HG03378 (cell line): ENCODE data around the gene BABAM1.
A peak's percentile ranks its signal among the peaks of the same experiment; 100 is the strongest.

ENCODE experiments used
- ATAC-seq: cut with Tn5 transposase; IDR thresholded peaks from one replicate; pipeline ENCODE4 v1.9.1; 2021; ENCODE audit warnings: mild to moderate bottlenecking, moderate library complexity; ENCODE audit not compliant: unreplicated experiment

The BABAM1 gene

DNA sequence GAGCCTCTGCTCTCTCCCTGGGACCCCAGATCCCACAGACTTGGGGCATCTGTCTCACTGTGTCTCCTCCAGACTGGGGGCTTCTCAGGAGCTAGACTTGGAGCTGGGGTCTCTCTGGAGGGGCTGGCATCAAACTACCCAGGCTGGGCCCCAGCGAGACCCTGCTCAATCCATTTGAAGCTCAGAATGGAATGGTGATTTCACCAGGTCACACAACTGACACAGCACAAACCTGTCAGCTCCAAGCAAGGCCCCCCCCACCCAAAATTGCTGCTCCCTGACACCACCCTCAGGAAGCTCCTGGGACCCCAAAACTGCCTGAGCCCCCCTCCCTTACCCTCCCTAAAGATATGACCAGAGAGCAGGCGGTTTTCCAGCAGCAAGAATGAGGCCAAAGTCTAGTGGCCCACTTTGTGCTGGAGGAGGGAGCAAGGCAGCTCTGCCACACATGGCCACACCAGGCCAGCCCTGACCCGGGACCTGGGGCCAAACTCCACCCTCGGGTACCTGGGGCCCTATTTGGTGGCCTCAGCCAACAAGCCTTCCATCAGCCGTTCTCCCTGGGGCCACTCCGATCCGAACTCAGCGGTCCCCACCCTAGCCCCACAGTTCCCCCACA, 23.9 kb upstream of the BABAM1 start:
- ATAC-seq, result no peak

DNA sequence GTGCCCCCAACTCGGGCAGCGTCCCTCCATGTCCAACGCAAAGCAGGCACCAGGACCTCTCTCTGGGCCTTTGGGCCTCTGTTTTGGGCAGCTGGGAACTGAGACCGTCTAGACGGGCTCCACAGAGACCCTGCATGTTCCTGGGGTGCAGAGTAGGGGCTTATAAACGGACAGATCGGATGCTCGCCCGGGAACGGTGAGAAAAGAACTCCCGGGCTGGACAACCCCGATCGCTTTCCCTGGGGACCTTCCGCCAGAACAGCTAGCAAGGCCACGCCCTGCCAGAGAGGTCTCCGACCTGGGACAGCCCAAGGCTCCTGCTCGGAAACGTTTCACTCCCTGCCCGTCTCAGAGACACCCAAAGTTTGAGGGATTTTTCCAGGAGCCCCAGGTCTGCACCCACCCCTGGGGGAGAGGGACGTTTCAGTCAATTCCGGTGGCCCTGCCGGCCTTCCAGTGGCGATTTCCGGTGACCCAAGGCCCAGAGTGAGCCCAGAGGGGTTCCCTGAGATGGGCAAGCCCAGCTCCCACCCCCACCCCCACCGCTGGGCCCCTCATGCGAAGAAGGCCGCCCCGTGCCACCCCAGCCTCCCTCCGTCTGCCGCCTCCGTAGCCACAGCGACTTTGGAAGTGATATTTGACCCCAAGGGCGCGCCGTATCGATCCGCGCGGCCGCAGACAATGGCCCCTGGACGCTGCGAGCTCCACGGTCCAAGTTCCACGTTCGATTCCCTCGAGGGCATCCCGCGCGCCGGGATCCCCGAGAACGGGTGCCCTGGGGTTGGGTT, 23.2 kb upstream of the BABAM1 start:
- no peak for ATAC-seq

DNA sequence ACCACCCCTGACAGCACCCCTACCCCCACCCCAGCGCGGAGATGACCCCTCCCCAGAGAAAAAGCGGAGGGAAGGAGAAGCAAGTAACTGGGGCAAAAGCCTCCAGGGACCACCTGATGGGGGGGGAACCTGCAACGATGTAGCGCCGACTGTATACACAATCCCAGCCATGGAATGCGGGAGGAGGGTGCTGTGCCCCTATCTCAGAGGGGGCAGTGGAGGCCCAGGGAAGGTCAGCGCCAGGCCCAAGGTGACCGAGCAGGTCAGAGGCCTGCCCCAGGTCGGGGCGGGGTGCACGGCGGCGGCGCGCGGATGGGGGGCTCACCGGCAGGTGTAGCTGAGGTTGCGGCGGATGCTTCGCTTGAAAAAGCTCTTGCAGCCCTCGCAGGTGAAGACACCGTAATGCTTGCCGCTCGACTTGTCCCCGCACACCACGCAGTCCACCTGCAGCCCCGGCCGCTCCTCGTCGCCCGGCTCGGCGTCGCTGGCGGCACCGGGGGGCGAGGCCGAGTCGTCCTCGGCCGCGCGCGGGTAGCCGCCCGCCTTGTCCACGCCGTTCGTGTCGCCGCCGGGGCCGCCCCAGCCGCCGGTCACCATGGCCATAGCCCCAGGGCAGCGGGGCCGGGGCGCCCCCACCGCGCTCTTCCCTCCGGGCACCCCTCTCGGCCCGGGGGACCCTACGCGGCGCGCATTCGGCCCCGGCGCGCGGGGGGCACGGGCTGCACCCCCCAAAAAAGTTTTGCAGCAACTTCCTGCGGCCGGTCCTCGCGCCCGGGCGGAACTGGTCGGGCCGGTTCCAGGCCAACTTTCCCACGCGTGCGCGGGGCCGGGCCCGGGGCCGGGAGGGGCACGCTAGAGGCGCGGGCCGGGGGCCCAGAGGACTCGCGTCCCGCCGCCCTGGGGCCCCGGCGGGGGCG, 22.4 kb upstream of the BABAM1 start:
- no peak for ATAC-seq

DNA sequence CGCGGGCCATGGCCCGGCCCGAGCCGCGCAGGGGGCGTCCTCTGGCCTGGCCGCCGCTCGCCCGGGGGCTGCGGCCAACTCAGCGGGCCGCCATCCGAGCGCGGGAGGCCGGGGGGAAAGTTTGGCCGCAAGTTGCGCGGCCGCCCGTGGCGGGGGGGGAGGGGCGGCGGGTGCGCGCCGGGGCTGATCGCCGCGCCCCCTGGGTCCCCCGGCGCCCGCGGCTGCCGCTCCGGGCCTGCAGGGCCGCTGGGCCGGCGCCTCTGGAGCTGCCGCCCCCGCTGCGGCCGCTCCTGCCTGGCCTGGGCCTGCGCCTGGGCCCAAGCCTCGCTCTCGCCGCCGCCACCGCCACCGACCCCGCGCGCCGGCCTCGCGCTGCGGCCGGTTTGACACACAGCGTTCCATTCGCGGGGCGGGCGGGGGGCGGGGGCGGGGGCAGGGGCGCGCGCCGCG, 21.7 kb upstream of the BABAM1 start, which contains the start of gene NR2F6:
Gene NR2F6, minus strand, starts transcription at position 385 of the 450 bp plus-strand sequence. CDS start 699 bp downstream, outside the sequence.
- ATAC-seq, result no peak

DNA sequence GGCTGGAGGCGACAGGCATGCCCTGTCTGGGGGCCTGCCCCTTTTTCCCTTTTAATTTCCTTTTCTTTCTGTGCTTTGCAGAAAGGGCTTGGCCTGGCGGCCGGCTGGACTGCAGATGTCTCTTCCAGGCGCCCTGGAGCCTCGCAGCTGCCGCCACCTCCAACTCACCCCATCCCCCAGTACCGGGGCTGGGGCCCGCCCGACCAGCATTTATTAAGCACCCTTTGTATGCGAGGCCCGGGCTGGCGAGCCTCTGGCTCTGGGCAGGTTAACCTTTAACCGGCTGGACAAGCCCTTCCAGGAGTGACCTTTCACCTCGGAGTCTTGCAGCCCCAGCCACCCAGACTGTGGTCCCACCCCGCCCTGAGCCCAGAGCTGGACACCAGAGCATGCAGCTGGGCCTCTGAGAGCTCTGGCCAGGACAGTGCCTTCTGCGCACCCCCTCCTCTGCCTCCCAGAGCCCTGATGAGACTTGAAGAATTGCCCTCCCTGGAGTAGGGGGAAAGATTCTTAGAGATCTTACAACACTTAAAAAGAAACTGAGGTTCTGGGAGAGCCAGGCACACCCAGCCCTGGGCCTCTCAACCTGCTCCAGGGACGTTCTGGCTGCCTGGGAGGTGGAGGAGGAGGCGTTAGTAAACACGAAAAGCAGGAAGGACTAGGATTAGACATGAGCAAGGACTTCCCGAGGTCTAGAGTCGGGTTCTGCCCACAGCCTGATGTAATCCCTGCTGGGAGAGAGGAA, 20.4 kb upstream of the BABAM1 start:
- no peak for ATAC-seq

DNA sequence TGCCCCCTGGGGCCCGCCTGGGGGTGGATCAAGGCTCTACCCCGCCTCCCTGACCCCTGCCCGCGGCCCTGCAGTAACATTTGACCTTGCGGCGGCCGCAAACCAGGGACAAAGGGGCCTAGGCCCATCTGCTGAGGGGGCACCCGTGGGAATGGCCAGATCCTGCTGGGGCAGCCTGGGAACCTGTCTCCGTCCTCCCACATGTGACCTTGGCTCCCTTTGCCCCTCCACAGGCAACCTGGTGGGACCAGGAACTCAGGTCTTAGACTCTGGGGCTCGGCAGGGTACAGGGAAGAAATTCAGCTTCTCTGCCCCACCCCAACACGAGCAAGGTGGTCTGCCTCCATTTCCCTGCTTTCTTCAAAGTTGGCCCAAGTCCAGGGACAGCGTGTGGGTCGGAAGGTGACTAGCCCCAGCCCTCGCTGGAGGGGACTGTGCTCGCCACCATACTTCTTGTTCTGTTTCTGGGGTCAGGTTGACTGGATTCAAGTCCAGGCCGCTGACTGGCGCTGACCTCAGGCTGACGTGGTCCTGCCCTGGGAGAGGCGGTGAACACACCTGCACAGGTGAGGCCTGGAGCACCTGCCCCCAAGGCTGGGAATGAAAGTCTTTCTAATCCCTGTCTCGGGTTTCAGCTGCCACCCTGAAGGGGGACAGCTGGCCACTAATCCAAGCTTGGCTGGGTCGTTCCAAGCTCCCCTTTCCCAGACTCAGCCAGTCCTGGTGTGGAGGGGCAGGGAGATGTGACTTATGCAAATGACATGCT, 19.0 kb upstream of the BABAM1 start:
- no peak for ATAC-seq

DNA sequence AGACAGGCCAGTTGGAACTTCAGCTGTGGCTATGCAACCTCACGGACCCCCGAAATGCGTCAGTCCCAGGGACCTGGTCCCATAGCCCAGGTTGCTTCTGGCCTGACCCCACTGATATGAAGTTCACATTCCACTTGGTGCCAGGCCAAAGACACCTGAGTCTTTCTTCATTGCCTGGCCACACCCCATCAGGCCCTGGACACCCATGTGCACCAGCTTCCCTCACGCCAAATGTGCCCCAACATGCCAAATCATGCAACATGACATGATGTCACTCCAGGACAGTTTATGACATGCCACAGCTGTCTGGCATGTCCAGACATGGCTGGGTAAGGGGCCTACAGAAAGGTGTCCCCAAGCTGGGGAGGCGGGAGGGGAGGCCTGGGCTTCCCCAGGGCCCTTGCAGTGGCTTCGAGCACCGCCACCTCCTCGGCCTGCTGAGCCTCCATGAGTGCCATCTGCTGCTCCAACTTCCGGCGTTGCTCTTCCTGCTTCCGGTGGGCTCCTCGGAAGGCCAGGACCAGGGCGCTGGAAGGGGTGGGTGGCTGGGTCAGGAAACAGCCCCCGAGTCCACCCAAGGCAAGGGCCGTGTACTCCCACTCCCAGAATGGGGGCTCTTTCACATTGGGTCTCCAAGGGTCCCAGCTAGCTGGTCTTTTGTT, 17.2 kb upstream of the BABAM1 start:
- ATAC-seq, result no peak

DNA sequence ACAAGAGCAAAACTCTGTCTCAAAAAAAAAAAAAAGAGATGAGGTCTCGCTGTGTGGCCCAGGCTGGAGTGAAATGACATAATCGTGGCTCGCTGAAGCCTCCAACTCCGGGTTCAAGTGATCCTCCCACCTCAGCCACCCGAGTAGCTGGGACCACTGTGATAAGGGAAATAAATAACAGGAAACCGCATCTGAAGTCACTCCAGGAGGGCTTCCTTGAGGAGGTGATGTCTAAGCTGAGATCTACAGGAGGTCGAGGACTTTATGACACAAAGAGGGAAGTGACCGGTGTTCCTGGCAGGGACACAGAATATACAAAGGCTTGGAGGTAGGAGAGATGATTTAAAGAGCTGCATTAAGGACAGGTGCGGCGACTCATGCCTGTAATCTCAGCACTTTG, 12.6 kb upstream of the BABAM1 start:
- no peak for ATAC-seq

DNA sequence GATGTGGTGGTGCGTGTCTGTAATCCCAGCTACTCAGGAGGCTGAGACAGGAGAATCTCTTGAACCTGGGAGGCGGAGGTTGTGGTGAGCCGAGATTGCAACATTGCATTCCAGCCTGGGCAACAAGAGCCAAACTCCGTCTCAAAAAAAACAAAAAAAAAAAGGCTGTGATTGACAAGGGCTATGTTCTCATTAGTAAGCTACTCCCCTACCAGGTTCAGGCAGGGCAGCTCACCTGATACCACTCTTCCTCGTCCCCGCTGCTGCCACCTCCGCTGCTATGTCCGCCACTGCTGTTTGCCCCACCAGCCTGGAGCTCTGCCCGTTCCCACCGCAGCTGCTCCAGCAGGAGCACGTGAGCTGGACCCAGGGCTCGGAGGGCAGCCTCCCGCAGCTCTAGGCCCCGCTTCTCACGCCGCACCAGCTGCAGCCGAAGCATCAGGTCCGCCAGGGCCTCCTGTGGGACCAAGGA, 12.1 kb upstream of the BABAM1 start:
- ATAC-seq, result no peak

DNA sequence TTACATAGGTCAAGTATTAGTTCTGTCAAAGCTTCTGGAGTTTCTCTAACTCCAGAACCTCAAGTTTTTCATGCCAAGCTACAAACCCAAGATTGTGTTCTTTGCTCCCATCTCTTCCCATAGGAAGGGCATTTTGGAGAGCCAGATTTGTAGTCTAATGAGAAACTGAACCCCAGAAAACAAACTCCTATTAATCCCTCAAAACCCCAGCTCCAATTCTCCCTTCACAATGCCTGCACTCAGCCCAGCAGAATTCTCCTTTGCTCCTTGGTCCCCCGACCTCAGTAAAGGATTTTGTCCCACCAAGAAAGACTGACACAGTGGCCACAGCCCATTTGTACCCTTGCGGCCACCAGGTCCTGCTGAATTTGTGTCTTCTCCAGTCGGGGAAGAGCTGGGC, 11.1 kb upstream of the BABAM1 start:
- ATAC-seq, result no peak

DNA sequence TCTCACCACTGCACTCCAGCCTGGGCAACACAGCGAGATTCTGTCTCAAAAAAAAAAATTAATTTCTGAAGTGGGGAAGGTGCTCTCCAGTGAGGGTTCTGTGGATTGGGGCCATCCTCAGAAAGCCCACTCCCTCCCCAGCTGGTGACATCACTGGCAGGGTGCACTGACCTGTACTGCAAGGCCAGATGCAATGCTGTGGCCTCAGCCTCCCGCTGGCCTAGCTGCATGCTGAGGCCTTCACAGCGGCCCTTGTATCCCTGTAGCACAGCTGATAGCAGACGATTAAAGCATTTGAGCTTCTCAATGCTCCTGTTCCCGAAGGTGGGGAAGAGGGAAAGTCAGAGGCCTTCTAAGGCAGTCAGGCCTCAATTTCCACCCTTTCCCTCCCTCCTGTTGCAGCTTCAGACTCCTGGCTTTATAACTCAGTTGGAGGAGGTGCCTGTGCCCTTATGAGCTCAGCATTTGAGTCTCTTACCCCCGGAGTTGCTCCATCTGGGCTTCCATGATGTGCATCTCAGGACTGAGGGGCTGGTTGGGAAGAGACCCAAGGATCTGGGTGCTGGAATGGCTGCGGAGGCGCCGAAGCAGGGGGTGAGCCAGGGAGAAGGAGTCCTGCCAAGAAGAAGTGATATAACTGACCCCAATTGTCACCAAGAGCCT, 8.0 kb upstream of the BABAM1 start:
- ATAC-seq, result no peak

DNA sequence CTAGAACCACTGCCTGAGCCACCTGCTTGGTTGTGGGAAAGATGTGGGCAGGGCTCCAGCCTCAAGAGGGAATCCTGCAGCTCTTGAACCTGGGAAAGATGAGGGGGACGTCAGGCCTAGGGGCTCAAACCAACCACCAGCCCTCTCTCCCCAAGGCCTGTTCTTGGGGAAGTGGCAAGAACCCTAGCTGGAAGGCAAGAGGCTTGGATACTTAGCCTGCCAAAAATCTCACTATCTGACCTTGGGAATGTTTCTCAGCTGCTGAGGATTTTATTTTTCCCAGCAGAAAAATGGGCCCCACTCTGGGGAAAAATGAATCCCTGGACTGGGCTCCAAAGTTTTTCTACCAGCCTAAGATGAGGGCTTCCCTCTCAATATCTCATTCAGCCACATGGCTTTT, 7.3 kb upstream of the BABAM1 start:
- ATAC-seq, result no peak

DNA sequence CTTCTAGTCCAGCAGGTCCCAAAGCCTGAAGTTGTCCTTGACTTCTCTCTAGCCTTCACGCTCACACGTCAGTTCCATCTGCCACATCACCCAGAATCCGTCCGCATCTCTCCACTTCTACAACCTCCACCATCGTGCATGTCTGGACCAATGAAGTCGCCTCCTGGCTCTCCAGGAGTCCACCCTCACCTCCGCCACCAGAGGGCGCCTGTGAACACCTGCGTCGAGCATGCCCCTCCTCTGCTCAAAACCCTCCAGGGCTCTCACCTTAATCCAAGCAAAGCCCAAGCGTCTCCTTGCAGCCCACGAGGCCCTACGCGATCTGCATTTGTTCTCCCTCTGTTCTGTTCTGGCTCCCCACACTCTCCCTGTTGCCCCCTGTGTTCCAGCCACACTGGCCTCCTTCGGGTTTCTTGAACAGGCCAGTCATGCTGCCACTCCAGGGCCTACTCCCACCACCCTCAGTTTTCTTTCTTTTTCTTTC, 6.4 kb upstream of the BABAM1 start:
- ATAC-seq, result peak; percentile 60

DNA sequence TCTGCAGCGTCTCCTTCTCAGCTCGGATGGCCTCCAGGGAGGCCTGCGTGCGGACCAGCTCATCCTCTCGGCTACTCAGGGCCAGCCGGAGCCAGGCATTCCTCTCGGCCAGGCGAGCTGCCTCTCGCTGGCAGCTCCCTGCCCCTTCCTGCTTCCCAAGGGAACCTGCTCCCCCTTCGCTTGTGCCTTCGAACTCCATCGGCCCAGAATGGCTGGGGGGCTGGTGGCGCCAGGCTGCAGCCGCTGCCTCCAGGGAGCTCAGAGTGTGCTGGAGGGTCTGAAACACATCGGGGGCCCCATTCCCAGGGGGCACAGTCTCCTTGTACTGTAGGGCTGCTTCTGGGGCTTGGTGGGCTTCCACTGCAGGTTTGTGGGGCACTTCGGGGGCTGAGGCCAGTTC, 4.7 kb upstream of the BABAM1 start:
- no peak for ATAC-seq

DNA sequence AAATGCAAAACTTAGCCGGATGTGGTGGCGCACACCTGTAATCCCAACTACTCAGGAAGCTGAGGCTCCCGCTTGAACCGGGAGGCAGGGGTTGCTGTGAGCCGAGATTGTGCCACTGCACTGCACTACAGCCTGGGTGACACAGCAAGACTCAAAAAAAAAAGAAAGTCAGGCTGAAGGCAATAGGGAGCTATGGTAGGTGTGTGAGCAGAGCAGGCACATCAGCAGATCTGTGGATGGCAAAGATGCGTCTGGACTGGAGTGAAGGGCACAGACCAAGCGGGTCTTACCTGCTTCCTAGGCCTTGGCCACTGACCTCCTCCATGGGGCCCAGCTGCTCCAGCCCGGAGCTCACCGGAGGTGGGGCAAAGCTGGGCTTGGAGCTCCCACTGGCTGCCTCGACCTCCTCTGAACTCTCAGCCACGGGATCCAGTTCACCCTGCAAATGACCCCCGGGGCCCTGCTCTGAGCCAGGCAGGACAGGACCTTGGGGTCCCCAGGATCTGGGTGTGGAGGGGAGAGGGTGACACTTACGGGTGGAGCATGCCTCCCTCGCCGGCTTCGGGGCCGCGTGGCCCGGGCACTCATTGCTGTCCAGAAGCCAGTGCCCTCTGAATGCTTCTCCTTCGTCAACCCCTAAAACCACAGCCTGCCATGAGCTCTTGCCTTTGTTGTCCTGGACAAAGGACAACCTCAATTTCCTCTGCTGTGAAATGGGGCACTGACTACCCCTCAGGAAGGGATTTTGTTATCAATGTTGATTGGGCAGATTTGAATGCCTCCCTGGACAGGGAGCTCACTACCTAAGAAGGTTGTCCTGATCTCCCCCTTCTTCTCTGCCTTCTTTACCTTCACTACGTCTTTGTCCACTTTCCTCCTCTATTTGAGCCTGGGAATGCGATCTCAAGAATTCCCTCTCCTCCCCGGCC, 3.3 kb upstream of the BABAM1 start:
- no peak for ATAC-seq

DNA sequence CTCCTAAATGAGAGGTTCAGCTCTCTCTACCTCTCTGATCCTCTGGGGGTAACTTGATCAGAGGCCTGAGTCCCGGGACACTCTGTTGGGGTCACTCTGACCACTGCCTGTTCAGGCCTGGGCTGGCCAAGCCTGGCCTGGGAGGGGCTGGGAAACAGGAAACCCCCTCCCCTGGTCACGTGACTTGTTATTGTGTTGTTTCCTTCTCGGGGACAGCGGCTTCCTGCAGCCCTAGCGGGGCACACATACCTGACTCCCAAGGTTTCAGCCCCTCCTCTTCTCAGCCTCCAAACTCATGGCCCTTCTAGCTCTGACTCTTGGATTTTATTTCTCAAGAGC, 2.6 kb upstream of the BABAM1 start, which contains the start of gene USHBP1:
Gene USHBP1, minus strand, starts transcription at position 105 of the 339 bp plus-strand sequence. CDS start 446 bp downstream, outside the sequence.
- no peak for ATAC-seq

DNA sequence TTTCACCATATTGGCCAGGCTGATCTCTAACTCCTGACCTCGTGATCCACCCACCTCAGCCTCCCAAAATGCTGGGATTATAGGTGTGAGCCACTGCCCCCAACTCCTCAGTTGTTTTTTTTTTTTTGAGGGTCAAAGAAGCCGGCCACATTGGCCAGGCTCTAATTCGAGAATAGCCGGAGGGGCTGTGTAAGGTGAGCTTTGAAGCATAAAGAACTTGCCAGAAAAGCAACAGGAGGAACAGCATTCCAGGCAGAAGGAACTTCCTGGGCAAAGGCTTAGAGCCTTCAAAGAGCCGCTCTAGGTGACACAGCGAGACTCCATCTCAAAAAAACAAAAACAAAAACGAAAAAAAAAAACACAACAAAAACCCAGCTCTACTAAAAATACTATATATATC, 1.2 kb upstream of the BABAM1 start:
- no peak for ATAC-seq

DNA sequence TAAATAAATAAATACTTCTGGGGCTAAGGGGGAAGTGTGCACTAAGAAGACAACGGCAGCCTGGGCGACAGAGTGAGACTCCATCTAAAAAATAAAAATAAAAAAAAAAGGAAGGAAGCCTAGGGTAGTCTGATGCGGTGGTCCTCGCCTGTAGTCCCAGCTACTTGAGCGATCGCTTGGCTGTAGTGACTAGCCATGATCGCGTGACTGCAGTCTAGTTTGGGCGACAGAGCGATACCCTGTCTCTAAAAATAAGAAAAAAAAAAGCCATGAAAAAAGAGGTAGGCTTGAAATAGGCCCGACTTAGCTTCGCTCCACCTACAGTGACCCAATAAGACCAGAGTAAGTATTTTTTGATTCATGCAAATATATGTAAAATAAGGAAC, 661 bp upstream of the BABAM1 start:
- peak; percentile 33 for ATAC-seq
